BE2C (cell line): ENCODE results near the gene THSD7B.

ENCODE experiments used
- DNase-seq: peaks from one replicate; pipeline ENCODE4 v3.0.0-alpha.2; 2020
- H3K27me3 ChIP-seq: fragments of 250-450 bp; sonication (Bioruptor Pico); 2 replicates; pipeline ENCODE4 v1.5.1; 2020; ENCODE audit warnings: mild to moderate bottlenecking
- H3K36me3 ChIP-seq: fragments of 250-450 bp; sonication (Bioruptor Pico); 2 replicates; pipeline ENCODE4 v1.5.1; 2020; ENCODE audit warnings: mild to moderate bottlenecking
- H3K4me1 ChIP-seq: fragments of 250-450 bp; sonication (Bioruptor Pico); 2 replicates; pipeline ENCODE4 v1.5.1; 2020
- H3K4me3 ChIP-seq: 2 replicates; pipeline ENCODE4 v1.5.1; 2011; ENCODE audit warnings: low read depth, low read length
- H3K9me3 ChIP-seq: fragments of 250-450 bp; sonication (Bioruptor Pico); 2 replicates; pipeline ENCODE4 v1.5.1; 2020
- TF ChIP-seq, protein P1 (sequence below): IDR thresholded peaks from 2 replicates; pipeline ENCODE4 v1.5.1; 2012; ENCODE audit warnings: mild to moderate bottlenecking, low read depth, low read length

THSD7B gene

DNA sequence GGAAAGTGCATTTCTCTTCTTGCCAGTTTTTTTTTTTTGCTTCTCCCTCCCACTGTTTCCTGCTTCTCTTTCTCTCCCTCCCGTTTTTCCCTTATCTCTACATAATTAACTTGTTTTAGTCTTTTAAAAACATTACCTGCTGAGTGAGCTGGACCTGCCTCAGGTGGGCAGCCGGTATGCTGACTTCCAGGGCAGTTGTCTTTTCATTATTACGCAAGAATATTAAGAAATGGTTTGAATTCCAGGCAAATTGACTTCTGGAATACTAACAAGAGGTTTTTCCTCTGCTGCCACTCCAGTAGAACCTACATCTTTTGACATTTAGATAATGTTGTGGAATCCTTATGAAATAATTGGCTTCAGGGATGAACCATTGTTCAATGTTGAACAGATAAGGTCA, 161.8 kb downstream of the THSD7B start:
- TF ChIP-seq, protein P1, sequence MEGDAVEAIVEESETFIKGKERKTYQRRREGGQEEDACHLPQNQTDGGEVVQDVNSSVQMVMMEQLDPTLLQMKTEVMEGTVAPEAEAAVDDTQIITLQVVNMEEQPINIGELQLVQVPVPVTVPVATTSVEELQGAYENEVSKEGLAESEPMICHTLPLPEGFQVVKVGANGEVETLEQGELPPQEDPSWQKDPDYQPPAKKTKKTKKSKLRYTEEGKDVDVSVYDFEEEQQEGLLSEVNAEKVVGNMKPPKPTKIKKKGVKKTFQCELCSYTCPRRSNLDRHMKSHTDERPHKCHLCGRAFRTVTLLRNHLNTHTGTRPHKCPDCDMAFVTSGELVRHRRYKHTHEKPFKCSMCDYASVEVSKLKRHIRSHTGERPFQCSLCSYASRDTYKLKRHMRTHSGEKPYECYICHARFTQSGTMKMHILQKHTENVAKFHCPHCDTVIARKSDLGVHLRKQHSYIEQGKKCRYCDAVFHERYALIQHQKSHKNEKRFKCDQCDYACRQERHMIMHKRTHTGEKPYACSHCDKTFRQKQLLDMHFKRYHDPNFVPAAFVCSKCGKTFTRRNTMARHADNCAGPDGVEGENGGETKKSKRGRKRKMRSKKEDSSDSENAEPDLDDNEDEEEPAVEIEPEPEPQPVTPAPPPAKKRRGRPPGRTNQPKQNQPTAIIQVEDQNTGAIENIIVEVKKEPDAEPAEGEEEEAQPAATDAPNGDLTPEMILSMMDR: no peak
- no peaks in the 10 kb centered on the region for H3K9me3 ChIP-seq
- no peak overlapping the region for H3K4me3 ChIP-seq
- no peak for DNase-seq
- no peaks in the 10 kb centered on the region for H3K4me1 ChIP-seq
- H3K27me3 ChIP-seq: no peaks in the 10 kb centered on the region
- no peaks in the 10 kb centered on the region for H3K36me3 ChIP-seq

DNA sequence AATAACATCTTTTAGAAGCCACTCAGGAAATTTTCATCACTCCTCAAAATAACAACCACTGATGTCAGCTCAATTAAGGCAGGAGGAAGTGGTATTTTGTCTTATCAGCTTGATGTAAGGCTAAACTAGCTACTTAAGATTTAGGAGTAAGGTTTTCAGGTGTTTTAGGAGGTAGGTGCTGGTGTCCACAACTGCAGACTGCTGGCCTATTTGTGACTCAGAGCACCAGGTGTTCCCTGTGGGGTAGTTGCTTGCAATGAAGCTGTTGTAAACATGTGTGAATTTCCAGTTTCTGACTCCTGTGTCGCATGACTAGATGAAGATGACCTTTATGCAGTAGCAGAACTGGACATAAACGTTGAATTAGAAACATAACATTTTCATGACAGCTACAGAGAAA, 164.2 kb downstream of the THSD7B start:
- DNase-seq: no peak
- Histone ChIP-seq H3K27me3 (no peaks in the 10 kb centered on the region), H3K9me3 (no peaks in the 10 kb centered on the region), H3K36me3 (no peaks in the 10 kb centered on the region), H3K4me3 (no peak overlapping the region), H3K4me1 (no peaks in the 10 kb centered on the region)
- TF ChIP-seq, protein P1: no peak

DNA sequence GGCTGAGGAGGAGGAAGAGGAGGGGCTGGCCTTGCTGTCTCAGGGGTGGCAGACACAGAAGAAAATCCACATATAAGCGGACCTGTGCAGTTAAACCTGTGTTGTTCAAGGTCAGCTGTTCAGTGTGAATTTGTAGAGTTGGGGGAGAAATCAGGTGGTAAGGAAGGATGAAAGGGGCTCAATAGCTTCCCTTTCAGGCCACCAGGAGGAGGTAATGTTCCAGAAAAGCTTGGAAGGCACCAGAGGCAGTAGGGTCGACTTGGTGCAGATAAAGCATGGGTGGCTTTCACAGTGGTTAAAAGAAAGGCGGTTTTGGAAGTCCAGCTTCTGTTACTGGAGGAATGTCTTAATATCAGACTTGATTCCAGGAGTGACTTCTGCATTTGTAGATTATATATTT, 167.4 kb downstream of the THSD7B start:
- H3K36me3 ChIP-seq: no peaks in the 10 kb centered on the region
- no peaks in the 10 kb centered on the region for H3K9me3 ChIP-seq
- no peak overlapping the region for H3K4me3 ChIP-seq
- TF ChIP-seq, protein P1: 0 out of 2 replicates have a peak, but pooled peaks have one; percentile 28
- no peaks in the 10 kb centered on the region for H3K4me1 ChIP-seq
- no peaks in the 10 kb centered on the region for H3K27me3 ChIP-seq
- no peak for DNase-seq

DNA sequence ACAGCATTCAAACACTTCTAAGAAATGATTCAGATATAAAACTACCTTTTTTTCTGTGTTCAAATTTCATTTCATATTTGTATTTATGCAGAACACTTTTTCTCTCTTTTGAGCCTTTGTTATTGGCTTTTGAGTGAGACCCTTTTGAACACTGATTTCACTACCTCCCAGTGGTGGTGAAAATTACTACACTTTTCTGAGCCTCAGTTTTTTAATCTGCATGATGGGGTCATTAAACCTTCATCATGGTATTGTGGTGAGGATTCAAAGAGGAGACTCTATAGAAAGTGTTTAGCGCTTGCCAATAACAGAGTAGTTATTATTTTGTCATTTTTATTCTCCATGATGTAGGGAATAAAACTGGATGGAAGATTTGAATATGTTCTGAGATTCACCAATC, 169.8 kb downstream of the THSD7B start:
- no peak for DNase-seq
- Histone ChIP-seq H3K9me3 (no peaks in the 10 kb centered on the region), H3K36me3 (no peaks in the 10 kb centered on the region), H3K27me3 (no peaks in the 10 kb centered on the region), H3K4me1 (no peaks in the 10 kb centered on the region), H3K4me3 (no peak overlapping the region)
- TF ChIP-seq, protein P1: no peak

DNA sequence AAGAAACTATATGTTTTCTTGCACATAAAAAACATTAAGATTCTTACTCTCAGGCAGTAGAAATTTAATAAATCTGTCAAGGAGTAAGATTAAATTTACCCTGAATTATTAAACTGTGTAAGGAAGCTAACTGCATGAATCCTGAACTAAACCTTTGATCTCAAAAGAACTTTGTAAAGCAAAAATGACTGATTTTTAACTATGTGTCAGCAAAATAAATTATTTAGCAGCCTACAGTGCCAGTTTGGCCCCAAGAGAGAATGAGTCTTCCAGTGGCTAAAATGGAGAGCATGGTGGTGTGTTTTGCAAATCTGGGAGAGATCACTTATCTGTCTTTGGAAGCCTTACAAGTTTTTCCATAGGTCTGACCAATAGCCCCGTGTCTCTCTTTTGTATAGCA, 190.7 kb downstream of the THSD7B start:
- no peaks in the 10 kb centered on the region for H3K27me3 ChIP-seq
- H3K9me3 ChIP-seq: no peaks in the 10 kb centered on the region
- H3K4me3 ChIP-seq: no peak overlapping the region
- TF ChIP-seq, protein P1: no peak
- H3K36me3 ChIP-seq: no peaks in the 10 kb centered on the region
- no peak for DNase-seq
- H3K4me1 ChIP-seq: no peaks in the 10 kb centered on the region

DNA sequence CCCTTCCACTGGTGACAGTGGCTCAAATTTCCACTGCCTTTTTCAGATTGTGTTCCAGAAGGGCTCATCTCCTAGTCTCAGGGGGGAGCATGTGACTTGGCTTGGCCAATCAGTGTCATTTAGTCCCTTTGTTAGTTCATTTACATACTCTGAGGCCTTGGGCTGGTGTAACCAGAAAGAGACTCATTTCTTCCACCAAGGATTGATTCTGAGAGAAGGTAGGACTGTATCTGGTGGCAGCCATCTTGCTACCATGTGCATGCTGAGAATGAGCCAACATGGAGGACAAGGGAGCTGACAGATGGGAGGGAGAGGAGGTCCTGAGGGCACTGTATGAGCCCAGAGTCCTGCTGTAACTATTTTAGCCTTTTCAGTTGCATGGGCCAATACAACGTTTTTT, 191.7 kb downstream of the THSD7B start:
- no peak overlapping the region for H3K4me3 ChIP-seq
- H3K36me3 ChIP-seq: no peaks in the 10 kb centered on the region
- H3K4me1 ChIP-seq: no peaks in the 10 kb centered on the region
- no peaks in the 10 kb centered on the region for H3K27me3 ChIP-seq
- DNase-seq: no peak
- no peaks in the 10 kb centered on the region for H3K9me3 ChIP-seq
- TF ChIP-seq, protein P1: no peak
